Thoracic aorta (tissue), 2 donors: ENCODE measurements around the gene ZNF688. TPM values are rescaled to one million over a fixed set of nuclear protein-coding genes. Genes with fewer than 3 reads are reported as not detected.

ENCODE experiments used
- ATAC-seq: fragments of 150-250 bp; one replicate; pipeline ENCODE4 v1.8.0; 2017; ENCODE audit warnings: low read depth; ENCODE audit not compliant: insufficient number of reproducible peaks, low FRiP score
- DNase-seq: peaks from one replicate; pipeline ENCODE4 v3.0.0-alpha.2; 2020; ENCODE audit warnings: low spot score
- H3K27ac ChIP-seq, 2 donors: fragments of 200-600 bp; sonication (generic); 1 replicate in 1 of 2; 2 replicates in 1 of 2; pipeline ENCODE4 v1.5.1; 2016; ENCODE audit warnings: mild to moderate bottlenecking in 2 of 2, moderate library complexity in 2 of 2
- H3K27me3 ChIP-seq: fragments of 200-600 bp; sonication (generic); replicated peaks from 2 replicates; pipeline ENCODE4 v1.6.0; 2016; ENCODE audit warnings: mild to moderate bottlenecking; ENCODE audit not compliant: insufficient read depth
- H3K36me3 ChIP-seq: fragments of 200-600 bp; sonication (generic); one replicate; pipeline ENCODE4 v1.5.1; 2016
- H3K4me1 ChIP-seq, 2 donors: fragments of 200-600 bp; sonication (generic); 1 replicate in 1 of 2; 2 replicates in 1 of 2; pipeline versions ENCODE4 v1.5.1 to v1.6.0; 2016; ENCODE audit warnings: low read depth in 2 of 2, mild to moderate bottlenecking in 1 of 2; ENCODE audit not compliant: control insufficient read depth in 1 of 2
- H3K4me3 ChIP-seq: fragments of 200-600 bp; sonication (generic); 2 replicates; pipeline ENCODE4 v1.5.1; 2016; ENCODE audit warnings: mild to moderate bottlenecking
- H3K9me3 ChIP-seq: fragments of 200-600 bp; sonication (generic); 2 replicates; pipeline ENCODE4 v1.5.1; 2016
- CTCF ChIP-seq: fragments of 200-600 bp; sonication (generic); IDR thresholded peaks from one replicate; pipeline ENCODE4 v1.5.1; 2019; ENCODE audit warnings: antibody characterized with exemption
- total RNA-seq, 2 donors: library from RNA; depleted of rRNA; stranded (reverse); fragments of >200 nt; gene quantifications; one replicate each; pipeline versions ENCODE4 v1.1.0 to v1.2.3, GENCODE V29; 2016

ZNF688 gene
- total RNA-seq, 2 donors from 2014 or later = 9.2 to 24.2 TPM

GRCh38 chr16:30521873-30522641 is 49.5 kb downstream of the ZNF688 start:
- no peak for DNase-seq
- ATAC-seq = no peak
- TF ChIP-seq CTCF = no peak
- H3K27me3 ChIP-seq = no peaks in the 10 kb centered on the region
- H3K4me3 ChIP-seq = no peak overlapping the region
- H3K9me3 ChIP-seq = no peaks in the 10 kb centered on the region
- H3K4me1 ChIP-seq = peaks cover 0 to 6% of the 10 kb centered on the region in 2 donors
- H3K27ac ChIP-seq = no peak overlapping the region
- no peaks in the 10 kb centered on the region for H3K36me3 ChIP-seq

GRCh38 chr16:30521476-30521872 is 50.0 kb downstream of the ZNF688 start:
- Histone ChIP-seq H3K4me1 (peaks cover 0 to 6% of the 10 kb centered on the region in 2 donors), H3K27ac (no peak overlapping the region), H3K36me3 (no peaks in the 10 kb centered on the region), H3K4me3 (no peak overlapping the region), H3K27me3 (no peaks in the 10 kb centered on the region), H3K9me3 (no peaks in the 10 kb centered on the region)
- DNase-seq (no peak), ATAC-seq (no peak)
- TF ChIP-seq CTCF = no peak

Other genes with a start within 250 kb of the ZNF688 start
- 10 to 100 TPM; 31.4 to 52.0 TPM for gene CD2BP2, start 216.4 kb downstream of the ZNF688 start, total RNA-seq
- 10 to 100 TPM; 34.5 TPM for gene TBC1D10B, start 201.2 kb downstream of the ZNF688 start, total RNA-seq
- under 1 TPM in 1 of 2 donors, not detected in 1; 0.81 TPM for gene MYL11, start 196.9 kb downstream of the ZNF688 start, total RNA-seq
- gene SEPTIN1, start 189.2 kb downstream of the ZNF688 start, total RNA-seq = 1 to 10 TPM; 3.0 to 4.2 TPM
- gene ZNF48, start 176.3 kb downstream of the ZNF688 start, total RNA-seq = 10 to 100 TPM; 10.9 to 11.1 TPM
- gene ZNF771, start 164.1 kb downstream of the ZNF688 start, total RNA-seq = 10 to 100 TPM; 21.8 to 25.7 TPM
- gene DCTPP1, start 141.7 kb downstream of the ZNF688 start, total RNA-seq = 10 to 100 TPM; 16.7 to 24.0 TPM
- 10 to 100 TPM; 18.1 to 30.3 TPM for gene SEPHS2, start 125.8 kb downstream of the ZNF688 start, total RNA-seq
- 1 to 10 TPM; 3.2 to 5.4 TPM for gene ITGAL, start 99.0 kb downstream of the ZNF688 start, total RNA-seq
- gene ZNF768, start 45.1 kb downstream of the ZNF688 start, total RNA-seq = 10 to 100 TPM; 25.0 to 36.3 TPM
- 10 to 100 TPM; 16.8 to 18.3 TPM for gene ZNF747, start 36.9 kb downstream of the ZNF688 start, total RNA-seq
- 1 to 10 TPM; 8.5 to 9.6 TPM for gene ZNF764, start 13.3 kb downstream of the ZNF688 start, total RNA-seq
- 10 to 100 TPM; 10.9 to 15.6 TPM for gene ZNF785, start 14.0 kb upstream of the ZNF688 start, total RNA-seq
- 10 to 100 TPM in 1 of 2 donors, 1 to 10 TPM in 1; 7.4 to 17.0 TPM for gene ZNF689, start 38.7 kb upstream of the ZNF688 start, total RNA-seq
- 10 to 100 TPM; 46.1 to 57.0 TPM for gene PRR14, start 79.2 kb upstream of the ZNF688 start, total RNA-seq
- 100 to 1,000 TPM in 1 of 2 donors, 10 to 100 TPM in 1; 39.3 to 160 TPM for gene FBRS, start 86.7 kb upstream of the ZNF688 start, total RNA-seq
- gene SRCAP, start 127.5 kb upstream of the ZNF688 start, total RNA-seq = 10 to 100 TPM; 39.9 to 86.1 TPM
- 10 to 100 TPM; 25.6 to 26.4 TPM for gene PHKG2, start 176.7 kb upstream of the ZNF688 start, total RNA-seq
- gene CFAP119, start 190.3 kb upstream of the ZNF688 start, total RNA-seq = 1 to 10 TPM in 1 of 2 donors, under 1 TPM in 1; 0.27 to 1.2 TPM
- gene RNF40, start 190.6 kb upstream of the ZNF688 start, total RNA-seq = 100 to 1,000 TPM; 109 to 112 TPM
- gene ZNF629, start 215.5 kb upstream of the ZNF688 start, total RNA-seq = 10 to 100 TPM; 10.7 to 18.8 TPM